ENCODE data around the gene ZNF76. TPM values are rescaled to one million over a fixed set of nuclear protein-coding genes. Genes with fewer than 3 reads are reported as not detected.

ZNF76 gene
- total and polyA plus RNA-seq, 2 of the 8 experiments (the other 6 are each of a cell fraction or from before 2014, with no cell fraction given), result 17.9 to 23.9 TPM

DNA sequence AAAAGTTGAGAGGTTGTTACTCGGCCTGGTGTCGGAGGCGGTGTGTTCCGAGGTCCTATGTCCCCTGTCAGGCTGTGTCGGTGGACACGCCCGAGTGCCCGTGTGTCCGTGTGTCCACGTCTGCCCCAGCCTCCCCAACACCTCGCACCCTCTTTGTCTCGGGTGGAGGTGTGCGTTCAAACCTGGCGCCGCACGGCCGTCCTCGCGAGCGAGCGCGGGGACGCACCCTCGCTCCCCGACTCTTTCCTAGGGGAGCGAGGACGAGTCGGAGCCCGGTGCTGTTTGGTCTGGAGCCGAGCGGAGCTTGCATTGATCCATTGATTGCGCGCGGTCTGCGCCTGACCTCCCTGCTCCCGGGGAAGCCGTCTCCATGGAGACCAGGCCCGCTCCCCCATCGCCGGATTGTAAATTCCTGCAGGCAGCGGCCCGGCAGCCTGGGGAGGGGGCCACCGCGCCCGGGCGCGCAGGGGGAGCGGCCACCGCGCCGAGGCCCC, 46.2 kb upstream of the ZNF76 start (continued):
- TF ChIP-seq, protein P1, sequence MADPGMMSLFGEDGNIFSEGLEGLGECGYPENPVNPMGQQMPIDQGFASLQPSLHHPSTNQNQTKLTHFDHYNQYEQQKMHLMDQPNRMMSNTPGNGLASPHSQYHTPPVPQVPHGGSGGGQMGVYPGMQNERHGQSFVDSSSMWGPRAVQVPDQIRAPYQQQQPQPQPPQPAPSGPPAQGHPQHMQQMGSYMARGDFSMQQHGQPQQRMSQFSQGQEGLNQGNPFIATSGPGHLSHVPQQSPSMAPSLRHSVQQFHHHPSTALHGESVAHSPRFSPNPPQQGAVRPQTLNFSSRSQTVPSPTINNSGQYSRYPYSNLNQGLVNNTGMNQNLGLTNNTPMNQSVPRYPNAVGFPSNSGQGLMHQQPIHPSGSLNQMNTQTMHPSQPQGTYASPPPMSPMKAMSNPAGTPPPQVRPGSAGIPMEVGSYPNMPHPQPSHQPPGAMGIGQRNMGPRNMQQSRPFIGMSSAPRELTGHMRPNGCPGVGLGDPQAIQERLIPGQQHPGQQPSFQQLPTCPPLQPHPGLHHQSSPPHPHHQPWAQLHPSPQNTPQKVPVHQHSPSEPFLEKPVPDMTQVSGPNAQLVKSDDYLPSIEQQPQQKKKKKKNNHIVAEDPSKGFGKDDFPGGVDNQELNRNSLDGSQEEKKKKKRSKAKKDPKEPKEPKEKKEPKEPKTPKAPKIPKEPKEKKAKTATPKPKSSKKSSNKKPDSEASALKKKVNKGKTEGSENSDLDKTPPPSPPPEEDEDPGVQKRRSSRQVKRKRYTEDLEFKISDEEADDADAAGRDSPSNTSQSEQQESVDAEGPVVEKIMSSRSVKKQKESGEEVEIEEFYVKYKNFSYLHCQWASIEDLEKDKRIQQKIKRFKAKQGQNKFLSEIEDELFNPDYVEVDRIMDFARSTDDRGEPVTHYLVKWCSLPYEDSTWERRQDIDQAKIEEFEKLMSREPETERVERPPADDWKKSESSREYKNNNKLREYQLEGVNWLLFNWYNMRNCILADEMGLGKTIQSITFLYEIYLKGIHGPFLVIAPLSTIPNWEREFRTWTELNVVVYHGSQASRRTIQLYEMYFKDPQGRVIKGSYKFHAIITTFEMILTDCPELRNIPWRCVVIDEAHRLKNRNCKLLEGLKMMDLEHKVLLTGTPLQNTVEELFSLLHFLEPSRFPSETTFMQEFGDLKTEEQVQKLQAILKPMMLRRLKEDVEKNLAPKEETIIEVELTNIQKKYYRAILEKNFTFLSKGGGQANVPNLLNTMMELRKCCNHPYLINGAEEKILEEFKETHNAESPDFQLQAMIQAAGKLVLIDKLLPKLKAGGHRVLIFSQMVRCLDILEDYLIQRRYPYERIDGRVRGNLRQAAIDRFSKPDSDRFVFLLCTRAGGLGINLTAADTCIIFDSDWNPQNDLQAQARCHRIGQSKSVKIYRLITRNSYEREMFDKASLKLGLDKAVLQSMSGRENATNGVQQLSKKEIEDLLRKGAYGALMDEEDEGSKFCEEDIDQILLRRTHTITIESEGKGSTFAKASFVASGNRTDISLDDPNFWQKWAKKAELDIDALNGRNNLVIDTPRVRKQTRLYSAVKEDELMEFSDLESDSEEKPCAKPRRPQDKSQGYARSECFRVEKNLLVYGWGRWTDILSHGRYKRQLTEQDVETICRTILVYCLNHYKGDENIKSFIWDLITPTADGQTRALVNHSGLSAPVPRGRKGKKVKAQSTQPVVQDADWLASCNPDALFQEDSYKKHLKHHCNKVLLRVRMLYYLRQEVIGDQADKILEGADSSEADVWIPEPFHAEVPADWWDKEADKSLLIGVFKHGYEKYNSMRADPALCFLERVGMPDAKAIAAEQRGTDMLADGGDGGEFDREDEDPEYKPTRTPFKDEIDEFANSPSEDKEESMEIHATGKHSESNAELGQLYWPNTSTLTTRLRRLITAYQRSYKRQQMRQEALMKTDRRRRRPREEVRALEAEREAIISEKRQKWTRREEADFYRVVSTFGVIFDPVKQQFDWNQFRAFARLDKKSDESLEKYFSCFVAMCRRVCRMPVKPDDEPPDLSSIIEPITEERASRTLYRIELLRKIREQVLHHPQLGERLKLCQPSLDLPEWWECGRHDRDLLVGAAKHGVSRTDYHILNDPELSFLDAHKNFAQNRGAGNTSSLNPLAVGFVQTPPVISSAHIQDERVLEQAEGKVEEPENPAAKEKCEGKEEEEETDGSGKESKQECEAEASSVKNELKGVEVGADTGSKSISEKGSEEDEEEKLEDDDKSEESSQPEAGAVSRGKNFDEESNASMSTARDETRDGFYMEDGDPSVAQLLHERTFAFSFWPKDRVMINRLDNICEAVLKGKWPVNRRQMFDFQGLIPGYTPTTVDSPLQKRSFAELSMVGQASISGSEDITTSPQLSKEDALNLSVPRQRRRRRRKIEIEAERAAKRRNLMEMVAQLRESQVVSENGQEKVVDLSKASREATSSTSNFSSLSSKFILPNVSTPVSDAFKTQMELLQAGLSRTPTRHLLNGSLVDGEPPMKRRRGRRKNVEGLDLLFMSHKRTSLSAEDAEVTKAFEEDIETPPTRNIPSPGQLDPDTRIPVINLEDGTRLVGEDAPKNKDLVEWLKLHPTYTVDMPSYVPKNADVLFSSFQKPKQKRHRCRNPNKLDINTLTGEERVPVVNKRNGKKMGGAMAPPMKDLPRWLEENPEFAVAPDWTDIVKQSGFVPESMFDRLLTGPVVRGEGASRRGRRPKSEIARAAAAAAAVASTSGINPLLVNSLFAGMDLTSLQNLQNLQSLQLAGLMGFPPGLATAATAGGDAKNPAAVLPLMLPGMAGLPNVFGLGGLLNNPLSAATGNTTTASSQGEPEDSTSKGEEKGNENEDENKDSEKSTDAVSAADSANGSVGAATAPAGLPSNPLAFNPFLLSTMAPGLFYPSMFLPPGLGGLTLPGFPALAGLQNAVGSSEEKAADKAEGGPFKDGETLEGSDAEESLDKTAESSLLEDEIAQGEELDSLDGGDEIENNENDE (IDR thresholded peaks at IDR 0.05; ENCODE audit: insufficient replicate concordance, low read length), result no peak
- TF ChIP-seq SUZ12 (IDR thresholded peaks at IDR 0.05; ENCODE audit: low read length) (peak; percentile 53; the same call in 1 of the 2 replicates), NANOG (IDR thresholded peaks at IDR 0.05; ENCODE audit: insufficient read depth, low read depth, low read length, poor library complexity, severe bottlenecking) (no peak), CBX8 (IDR thresholded peaks at IDR 0.05; ENCODE audit: borderline replicate concordance, low read depth, low read length) (no peak), JUN (IDR thresholded peaks at IDR 0.05; ENCODE audit: low read depth, low read length) (no peak), SP2 (IDR thresholded peaks at IDR 0.05; ENCODE audit: low read length) (no peak), CREB1 (IDR thresholded peaks at IDR 0.05) (no peak), FOSL1 (IDR thresholded peaks at IDR 0.05; ENCODE audit: insufficient read depth, low read depth, low read length) (no peak), EP300 (IDR thresholded peaks at IDR 0.05; ENCODE audit: borderline replicate concordance in 1 of 2, low read depth in 2 of 2, low read length in 2 of 2) (0 out of 3 replicates have a peak, but pooled peaks of 1 of the 2 experiments have one; percentile 14), TEAD4 (IDR thresholded peaks at IDR 0.05; ENCODE audit: low read depth, low read length) (peak; percentile 70; the same call in 1 of the 2 replicates), SAP30 (IDR thresholded peaks at IDR 0.05; ENCODE audit: insufficient read depth, insufficient replicate concordance, low read length) (no peak)
